Measurements from ENCODE around the gene NASP. TPM values are rescaled to one million over a fixed set of nuclear protein-coding genes. Genes with fewer than 3 reads are reported as not detected.
"Not testable (repeated sequence)": the region's sequence is repeated elsewhere in the genome, so short reads cannot be mapped to it uniquely, and the experiment has no call there.

The NASP gene
- total RNA-seq, 5 donors from 2014 or later (not counting 1 experiment from before 2014, with no cell fraction given), result 64.6 to 145 (median 74.7) TPM

DNA sequence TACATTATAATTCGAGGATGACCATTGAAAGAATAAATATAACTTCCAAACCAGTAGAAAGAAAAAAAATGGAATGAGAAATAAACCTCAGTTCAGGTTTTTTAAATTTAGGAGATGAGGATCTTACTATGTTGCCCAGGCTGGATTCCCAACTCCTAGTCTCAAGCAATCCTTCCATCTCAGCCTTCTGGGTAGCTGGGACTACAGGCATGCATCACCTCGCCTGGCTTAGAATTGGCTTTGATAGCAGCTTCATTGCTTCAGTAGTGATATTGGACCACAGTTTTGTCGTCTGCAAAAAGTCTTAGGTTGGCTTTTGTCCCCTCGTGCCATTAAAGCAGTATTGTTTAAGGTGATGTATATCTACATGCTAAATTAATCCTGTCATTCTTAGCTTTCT, 2.9 kb downstream of the NASP start:
- ChIA-PET CTCF (no interaction called here), POLR2A (interaction anchor here in 1 of 2 donors (0.6 to 1.3 kb wide), 2 partner anchors 23 to 36 kb away, joined by 3 read pairs; no protein-coding TSS in a partner anchor)
- Histone ChIP-seq H3K27ac (ENCODE audit: low read length) (peak overlapping the region; percentile 87), H3K4me3 (ENCODE audit: control insufficient read depth in 1 of 2, extremely low read depth in 1 of 2, low read length in 1 of 2) (peak overlapping the region; percentile 15 to 28), H3K36me3 (ENCODE audit: control insufficient read depth in 2 of 2, extremely low read depth in 1 of 2, insufficient read depth in 1 of 2, low read length in 1 of 2) (peaks cover 0 to 4% of the 10 kb centered on the region in 2 donors), H3K9me3 (no peaks in the 10 kb centered on the region), H3K4me1 (ENCODE audit: control insufficient read depth in 1 of 2, extremely low read depth in 1 of 2, insufficient read depth in 2 of 2, low read length in 2 of 2) (peaks cover 18 to 31% of the 10 kb centered on the region in 2 experiments), H3K27me3 (replicated peaks in 1 of 2; ENCODE audit: control insufficient read depth in 2 of 2, extremely low read depth in 1 of 2, insufficient read depth in 2 of 2, low read length in 1 of 2) (no peaks in the 10 kb centered on the region)
- no CpG with 5 or more reads among the region's 4 CpGs for WGBS (ENCODE audit: insufficient coverage)
- no peaks in the 10 kb centered on the region for H3K27me3 Mint-ChIP-seq
- peaks cover 4% of the 10 kb centered on the region for H3K36me3 Mint-ChIP-seq
- H3K4me3 Mint-ChIP-seq, result peak overlapping the region; percentile 98 to 100 (median 99)
- no peaks in the 10 kb centered on the region for H3K9me3 Mint-ChIP-seq
- H3K27ac Mint-ChIP-seq, result peak overlapping the region; percentile 87 to 91
- DNase-seq (no peak), ATAC-seq (replicated peaks in 1 of 4) (no peak)
- H3K4me1 Mint-ChIP-seq, result peaks cover 43 to 46% (median 45%) of the 10 kb centered on the region in 3 donors

DNA sequence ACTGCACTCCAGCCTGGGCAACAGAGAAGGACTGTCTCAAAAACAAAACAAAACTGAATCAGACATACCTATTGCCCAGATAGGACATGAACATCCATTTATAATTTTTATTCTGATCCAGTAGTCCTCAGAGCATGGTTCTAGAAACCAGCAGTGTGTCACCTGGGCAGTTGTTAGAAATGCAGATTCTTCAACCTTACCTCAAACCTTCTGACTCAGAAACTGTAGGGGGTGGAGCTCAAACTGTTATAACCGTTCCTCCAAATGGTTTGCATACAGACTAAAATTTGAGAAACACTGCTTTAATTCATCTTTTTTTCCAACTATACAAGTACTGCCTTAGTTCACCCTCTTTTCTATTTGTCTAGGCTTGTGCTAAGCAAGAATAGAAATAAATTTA, 6.0 kb downstream of the NASP start:
- H3K36me3 Mint-ChIP-seq, result peaks cover 11% of the 10 kb centered on the region
- H3K4me1 ChIP-seq (ENCODE audit: control insufficient read depth in 1 of 2, extremely low read depth in 1 of 2, insufficient read depth in 2 of 2, low read length in 2 of 2), result peaks cover 18 to 25% of the 10 kb centered on the region in 2 experiments
- H3K4me3 Mint-ChIP-seq, result no peak overlapping the region
- DNase-seq (no peak), ATAC-seq (replicated peaks in 1 of 4) (no peak)
- H3K36me3 ChIP-seq (ENCODE audit: control insufficient read depth in 2 of 2, extremely low read depth in 1 of 2, insufficient read depth in 1 of 2, low read length in 1 of 2), result peaks cover 4 to 19% of the 10 kb centered on the region in 2 donors
- no peak overlapping the region for H3K27ac Mint-ChIP-seq
- 40% methylated on average over 1 of the region's 1 CpG for WGBS (ENCODE audit: insufficient coverage)
- ChIA-PET CTCF (interaction anchor here in 1 of 2 donors (0.6 kb wide), 1 partner anchor 56 kb away, joined by 13 read pairs; no protein-coding TSS in a partner anchor), POLR2A (no interaction called here)
- no peaks in the 10 kb centered on the region for H3K27me3 Mint-ChIP-seq
- H3K27me3 ChIP-seq (replicated peaks in 1 of 2; ENCODE audit: control insufficient read depth in 2 of 2, extremely low read depth in 1 of 2, insufficient read depth in 2 of 2, low read length in 1 of 2), result no peaks in the 10 kb centered on the region
- no peaks in the 10 kb centered on the region for H3K9me3 ChIP-seq
- no peak overlapping the region for H3K27ac ChIP-seq (ENCODE audit: low read length)
- no peak overlapping the region for H3K4me3 ChIP-seq (ENCODE audit: control insufficient read depth in 1 of 2, extremely low read depth in 1 of 2, low read length in 1 of 2)
- no peaks in the 10 kb centered on the region for H3K9me3 Mint-ChIP-seq
- peaks cover 31 to 44% (median 41%) of the 10 kb centered on the region in 3 donors for H3K4me1 Mint-ChIP-seq

DNA sequence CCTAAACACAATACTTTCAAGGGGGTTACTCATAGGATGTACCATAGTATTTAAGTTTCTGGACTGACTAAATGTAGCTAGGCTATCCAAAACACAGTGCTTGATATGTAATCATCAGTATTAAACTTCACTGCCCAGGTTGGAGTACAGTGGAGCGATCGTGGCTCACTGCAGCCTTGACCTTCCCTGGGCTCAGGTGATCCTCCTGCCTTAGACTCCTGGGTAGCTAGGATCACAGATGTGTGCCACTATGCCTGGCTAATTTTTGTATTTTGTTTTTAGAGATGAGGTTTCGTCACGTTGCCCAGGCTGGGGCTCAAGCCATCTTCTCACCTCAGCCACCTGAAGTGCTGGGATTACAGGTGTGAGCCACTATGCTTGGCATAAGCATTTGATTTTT, 10.6 kb downstream of the NASP start:
- H3K36me3 Mint-ChIP-seq, result peaks cover 25% of the 10 kb centered on the region
- no peak for DNase-seq
- no peak overlapping the region for H3K4me3 ChIP-seq (ENCODE audit: control insufficient read depth in 1 of 2, extremely low read depth in 1 of 2, low read length in 1 of 2)
- H3K4me1 Mint-ChIP-seq, result peaks cover 22 to 33% (median 26%) of the 10 kb centered on the region in 3 donors
- H3K27me3 Mint-ChIP-seq, result no peaks in the 10 kb centered on the region
- H3K27ac ChIP-seq (ENCODE audit: low read length), result no peak overlapping the region
- peaks cover 4 to 30% of the 10 kb centered on the region in 2 donors for H3K36me3 ChIP-seq (ENCODE audit: control insufficient read depth in 2 of 2, extremely low read depth in 1 of 2, insufficient read depth in 1 of 2, low read length in 1 of 2)
- ChIA-PET POLR2A (no interaction called here), CTCF (no interaction called here)
- H3K4me3 Mint-ChIP-seq, result no peak overlapping the region
- H3K27me3 ChIP-seq (replicated peaks in 1 of 2; ENCODE audit: control insufficient read depth in 2 of 2, extremely low read depth in 1 of 2, insufficient read depth in 2 of 2, low read length in 1 of 2), result no peaks in the 10 kb centered on the region
- no peaks in the 10 kb centered on the region for H3K9me3 Mint-ChIP-seq
- WGBS (ENCODE audit: insufficient coverage), result 100% methylated on average over 2 of the region's 4 CpGs
- peaks cover 0 to 4% of the 10 kb centered on the region in 2 experiments for H3K4me1 ChIP-seq (ENCODE audit: control insufficient read depth in 1 of 2, extremely low read depth in 1 of 2, insufficient read depth in 2 of 2, low read length in 2 of 2)
- no peaks in the 10 kb centered on the region for H3K9me3 ChIP-seq
- H3K27ac Mint-ChIP-seq, result no peak overlapping the region
- ATAC-seq (replicated peaks in 1 of 4), result no peak

DNA sequence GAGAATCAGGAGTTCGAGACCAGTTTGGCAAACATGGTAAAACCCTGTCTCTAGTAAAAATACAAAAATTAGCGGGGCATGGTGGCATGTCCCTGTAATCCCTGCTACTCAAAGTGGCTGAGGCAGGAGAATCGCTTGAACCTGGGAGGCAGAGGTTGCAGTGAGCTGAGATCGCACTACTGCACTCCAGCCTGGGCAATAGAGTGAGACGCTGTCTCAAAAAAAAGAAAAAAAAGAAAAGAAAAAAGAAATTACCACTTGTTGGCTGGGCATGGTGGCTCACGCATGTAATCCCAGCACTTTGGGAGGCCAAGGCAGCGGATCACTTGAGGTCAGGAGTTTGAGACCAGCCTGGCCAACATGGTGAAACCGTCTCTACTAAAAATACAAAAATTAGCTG, 12.9 kb downstream of the NASP start:
- H3K27ac Mint-ChIP-seq, result not testable (repeated sequence)

DNA sequence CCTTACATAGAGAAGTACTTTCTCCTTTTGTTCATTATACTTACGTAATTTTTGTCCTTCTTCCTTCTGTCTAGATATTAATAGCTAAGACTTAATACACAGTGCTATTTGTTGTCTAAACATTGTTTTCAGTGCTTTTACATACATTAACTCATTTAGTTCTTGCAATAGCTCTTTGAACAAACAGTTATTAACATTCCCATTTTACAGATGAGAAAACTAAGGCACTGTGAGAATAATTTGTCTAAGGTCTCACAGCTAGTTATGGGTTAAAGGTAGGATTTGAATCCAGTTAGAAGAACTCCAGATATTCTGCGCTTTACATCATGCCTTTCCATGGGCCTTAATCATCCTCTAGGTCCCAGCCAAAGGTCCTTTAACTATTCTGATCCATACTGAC, 20.4 kb downstream of the NASP start:
- no peak overlapping the region for H3K4me3 Mint-ChIP-seq
- H3K27ac ChIP-seq (ENCODE audit: low read length), result no peak overlapping the region
- H3K4me1 Mint-ChIP-seq, result peaks cover 49 to 60% (median 55%) of the 10 kb centered on the region in 3 donors
- H3K36me3 ChIP-seq (ENCODE audit: control insufficient read depth in 2 of 2, extremely low read depth in 1 of 2, insufficient read depth in 1 of 2, low read length in 1 of 2), result peaks cover 4 to 61% of the 10 kb centered on the region in 2 donors
- no peak overlapping the region for H3K4me3 ChIP-seq (ENCODE audit: control insufficient read depth in 1 of 2, extremely low read depth in 1 of 2, low read length in 1 of 2)
- no peaks in the 10 kb centered on the region for H3K9me3 ChIP-seq
- peaks cover 58% of the 10 kb centered on the region for H3K36me3 Mint-ChIP-seq
- CTCF ChIA-PET, result no interaction called here
- DNase-seq (no peak), ATAC-seq (replicated peaks in 1 of 4) (no peak)
- no peaks in the 10 kb centered on the region for H3K9me3 Mint-ChIP-seq
- POLR2A ChIA-PET, result no interaction called here
- WGBS (ENCODE audit: insufficient coverage), result no CpG with 5 or more reads among the region's 2 CpGs
- no peaks in the 10 kb centered on the region for H3K27me3 ChIP-seq (replicated peaks in 1 of 2; ENCODE audit: control insufficient read depth in 2 of 2, extremely low read depth in 1 of 2, insufficient read depth in 2 of 2, low read length in 1 of 2)
- no peak overlapping the region for H3K27ac Mint-ChIP-seq
- no peaks in the 10 kb centered on the region for H3K27me3 Mint-ChIP-seq
- H3K4me1 ChIP-seq (ENCODE audit: control insufficient read depth in 1 of 2, extremely low read depth in 1 of 2, insufficient read depth in 2 of 2, low read length in 2 of 2), result peaks cover 0 to under 1% of the 10 kb centered on the region in 2 experiments

More for the DNA sequence above, 12.9 kb downstream of the NASP start:
- H3K27me3 Mint-ChIP-seq; H3K4me3 ChIP-seq (ENCODE audit: control insufficient read depth in 1 of 2, extremely low read depth in 1 of 2, low read length in 1 of 2); H3K9me3 ChIP-seq; H3K4me1 ChIP-seq (ENCODE audit: control insufficient read depth in 1 of 2, extremely low read depth in 1 of 2, insufficient read depth in 2 of 2, low read length in 2 of 2); H3K27ac ChIP-seq (ENCODE audit: low read length); DNase-seq; CTCF ChIA-PET; H3K4me3 Mint-ChIP-seq; H3K27me3 ChIP-seq (replicated peaks in 1 of 2; ENCODE audit: control insufficient read depth in 2 of 2, extremely low read depth in 1 of 2, insufficient read depth in 2 of 2, low read length in 1 of 2); H3K9me3 Mint-ChIP-seq; ATAC-seq (replicated peaks in 1 of 4); POLR2A ChIA-PET: not testable (repeated sequence)
- peaks cover 4 to 26% of the 10 kb centered on the region in 2 donors for H3K36me3 ChIP-seq (ENCODE audit: control insufficient read depth in 2 of 2, extremely low read depth in 1 of 2, insufficient read depth in 1 of 2, low read length in 1 of 2)
- WGBS (ENCODE audit: insufficient coverage), result 97% methylated on average over 4 of the region's 8 CpGs
- Mint-ChIP-seq H3K36me3 (peaks cover 37% of the 10 kb centered on the region), H3K4me1 (peaks cover 37 to 45% (median 44%) of the 10 kb centered on the region in 3 donors)

DNA sequence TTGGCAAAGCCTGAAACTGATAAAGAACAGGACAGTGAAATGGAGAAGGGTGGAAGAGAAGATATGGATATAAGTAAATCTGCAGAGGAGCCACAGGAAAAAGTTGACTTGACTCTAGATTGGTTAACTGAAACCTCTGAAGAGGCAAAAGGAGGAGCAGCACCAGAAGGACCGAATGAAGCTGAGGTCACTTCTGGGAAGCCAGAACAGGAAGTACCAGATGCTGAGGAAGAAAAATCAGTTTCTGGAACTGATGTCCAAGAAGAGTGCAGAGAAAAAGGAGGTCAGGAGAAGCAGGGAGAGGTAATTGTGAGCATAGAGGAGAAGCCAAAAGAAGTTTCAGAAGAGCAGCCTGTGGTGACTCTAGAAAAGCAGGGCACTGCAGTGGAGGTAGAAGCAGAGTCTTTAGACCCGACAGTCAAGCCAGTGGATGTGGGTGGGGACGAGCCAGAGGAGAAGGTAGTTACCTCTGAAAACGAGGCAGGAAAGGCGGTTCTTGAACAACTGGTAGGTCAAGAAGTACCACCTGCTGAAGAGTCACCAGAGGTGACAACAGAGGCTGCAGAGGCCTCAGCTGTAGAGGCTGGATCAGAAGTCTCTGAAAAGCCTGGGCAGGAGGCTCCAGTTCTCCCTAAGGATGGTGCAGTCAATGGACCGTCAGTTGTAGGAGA, 23.7 kb downstream of the NASP start:
- POLR2A ChIA-PET, result no interaction called here
- Histone ChIP-seq H3K9me3 (no peaks in the 10 kb centered on the region), H3K4me3 (ENCODE audit: control insufficient read depth in 1 of 2, extremely low read depth in 1 of 2, low read length in 1 of 2) (no peak overlapping the region), H3K27ac (ENCODE audit: low read length) (no peak overlapping the region), H3K36me3 (ENCODE audit: control insufficient read depth in 2 of 2, extremely low read depth in 1 of 2, insufficient read depth in 1 of 2, low read length in 1 of 2) (peaks cover 8 to 78% of the 10 kb centered on the region in 2 donors), H3K4me1 (ENCODE audit: control insufficient read depth in 1 of 2, extremely low read depth in 1 of 2, insufficient read depth in 2 of 2, low read length in 2 of 2) (no peaks in the 10 kb centered on the region), H3K27me3 (replicated peaks in 1 of 2; ENCODE audit: control insufficient read depth in 2 of 2, extremely low read depth in 1 of 2, insufficient read depth in 2 of 2, low read length in 1 of 2) (no peaks in the 10 kb centered on the region)
- Mint-ChIP-seq H3K4me3 (no peak overlapping the region), H3K27me3 (no peaks in the 10 kb centered on the region), H3K9me3 (no peaks in the 10 kb centered on the region), H3K27ac (peak overlapping the region; percentile 65 to 75), H3K4me1 (peaks cover 29 to 33% (median 30%) of the 10 kb centered on the region in 3 donors), H3K36me3 (peaks cover 57% of the 10 kb centered on the region)
- CTCF ChIA-PET, result interaction anchor here in 1 of 2 donors (0.5 kb wide), 1 partner anchor 63 kb away, joined by 5 read pairs; no protein-coding TSS in a partner anchor
- ATAC-seq (replicated peaks in 1 of 4) (no peak), DNase-seq (no peak)
- WGBS (ENCODE audit: insufficient coverage), result 64% methylated on average over 6 of the region's 6 CpGs

All from T-cell (primary cell).